IMR-90 (cell line): ENCODE results near the gene CD9. TPM values are rescaled to one million over a fixed set of nuclear protein-coding genes. Genes with fewer than 3 reads are reported as not detected.

Experiments used
- ATAC-seq: fragments of 200-7000 bp; cut with Tn5 transposase; 2 replicates; pipeline ENCODE4 v1.9.1; 2020; ENCODE audit warnings: low read depth, mild to moderate bottlenecking, moderate library complexity
- BruUV-seq: library from RNA; stranded (reverse); fragments of 400-500 nt; replicated peaks from 2 replicates; lab custom pipeline; 2021; lab: Mats Ljungman, UMichigan
- CTCF ChIA-PET: fragments of 300-600 bp; formaldehyde crosslinking; extraction: SDS; loops from one replicate; lab custom pipeline; 2021; ENCODE audit warnings: antibody characterized with exemption; lab: Yijun Ruan, JAX
- POLR2A ChIA-PET: fragments of 300-600 bp; sonication (Branson Sonifier 250); formaldehyde crosslinking; loops from one replicate; lab custom pipeline; 2022; ENCODE audit warnings: antibody characterized with exemption; ENCODE audit not compliant: unreplicated experiment; lab: Charles Lee
- DNase-seq: peaks from one replicate; pipeline ENCODE4 v3.0.0; 2013
- H2AFZ ChIP-seq: replicated peaks from 2 replicates; pipeline ENCODE3; 2013; ENCODE audit warnings: low read length, mild to moderate bottlenecking; ENCODE audit not compliant: poor library complexity
- H2AK5ac ChIP-seq: 2 replicates; pipeline ENCODE4 v1.6.1; 2013; ENCODE audit warnings: low read depth, low read length, inconsistent platforms
- H2AK9ac ChIP-seq: replicated peaks from 2 replicates; pipeline ENCODE3; 2013; ENCODE audit warnings: mild to moderate bottlenecking, low read depth, low read length, moderate library complexity; ENCODE audit not compliant: poor library complexity
- H2BK120ac ChIP-seq: 2 replicates; pipeline ENCODE4 v1.6.1; 2013; ENCODE audit warnings: low read depth, low read length, inconsistent platforms
- H2BK15ac ChIP-seq: 3 replicates; pipeline ENCODE4 v1.6.1; 2013; ENCODE audit warnings: low read depth, low read length, inconsistent platforms
- H2BK20ac ChIP-seq: 2 replicates; pipeline ENCODE4 v1.6.1; 2013; ENCODE audit warnings: low read depth, mild to moderate bottlenecking, inconsistent platforms, low read length, moderate library complexity
- H2BK5ac ChIP-seq: 2 replicates; pipeline ENCODE4 v1.6.1; 2013; ENCODE audit warnings: mild to moderate bottlenecking, low read depth, low read length, inconsistent platforms; ENCODE audit not compliant: poor library complexity, severe bottlenecking
- H3K14ac ChIP-seq: replicated peaks from 2 replicates; pipeline ENCODE4 v1.6.1; 2013; ENCODE audit warnings: low read depth, low read length, inconsistent platforms
- H3K18ac ChIP-seq: 2 replicates; pipeline ENCODE4 v1.6.1; 2013; ENCODE audit warnings: low read depth, low read length, control low read depth
- H3K23ac ChIP-seq: 2 replicates; pipeline ENCODE4 v1.6.1; 2013; ENCODE audit warnings: low read depth, low read length, inconsistent platforms
- H3K27ac ChIP-seq: 2 replicates; pipeline ENCODE4 v1.5.1; 2013; ENCODE audit warnings: mild to moderate bottlenecking, control low read depth, low read length; ENCODE audit not compliant: insufficient read depth
- H3K27me3 ChIP-seq: 2 replicates; pipeline ENCODE4 v1.6.1; 2013; ENCODE audit warnings: low read length; ENCODE audit not compliant: control insufficient read depth, insufficient read depth
- H3K36me3 ChIP-seq: 2 replicates; pipeline ENCODE4 v1.6.1; 2013; ENCODE audit warnings: low read length, mixed read lengths; ENCODE audit not compliant: control insufficient read depth, insufficient read depth
- H3K4ac ChIP-seq: 2 replicates; pipeline ENCODE4 v1.6.1; 2013; ENCODE audit warnings: low read depth, low read length, inconsistent platforms
- H3K4me1 ChIP-seq: 2 replicates; pipeline ENCODE4 v1.6.1; 2013; ENCODE audit warnings: low read length, mixed read lengths; ENCODE audit not compliant: control insufficient read depth, insufficient read depth
- H3K4me2 ChIP-seq: 2 replicates; pipeline ENCODE4 v1.6.1; 2013; ENCODE audit warnings: low read depth, mild to moderate bottlenecking, control low read depth, low read length, moderate library complexity
- H3K4me3 ChIP-seq: 2 replicates; pipeline ENCODE4 v1.5.1; 2013; ENCODE audit warnings: low read depth, mild to moderate bottlenecking, control low read depth, low read length, moderate library complexity; ENCODE audit not compliant: insufficient read depth
- H3K56ac ChIP-seq: 2 replicates; pipeline ENCODE4 v1.6.1; 2013; ENCODE audit warnings: low read length, inconsistent platforms; ENCODE audit not compliant: insufficient read depth; ENCODE audit errors: extremely low read depth
- H3K79me1 ChIP-seq, 2 experiments: 2 replicates each; pipeline ENCODE4 v1.6.1; 2013; ENCODE audit warnings: low read length in 2 of 2, inconsistent platforms in 1 of 2, low read depth in 1 of 2
- H3K9ac ChIP-seq: 2 replicates; pipeline ENCODE4 v1.6.1; 2013; ENCODE audit warnings: low read depth, low read length, control low read depth
- H3K9me1 ChIP-seq: 2 replicates; pipeline ENCODE4 v1.6.1; 2013; ENCODE audit warnings: low read length, inconsistent platforms; ENCODE audit not compliant: insufficient read depth
- H3K9me3 ChIP-seq: 2 replicates; pipeline ENCODE4 v1.6.1; 2013; ENCODE audit warnings: low read length; ENCODE audit not compliant: control insufficient read depth, insufficient read depth
- H4K20me1 ChIP-seq: 2 replicates; pipeline ENCODE4 v1.6.1; 2013; ENCODE audit warnings: low read length, inconsistent platforms; ENCODE audit not compliant: insufficient read depth
- H4K5ac ChIP-seq: 2 replicates; pipeline ENCODE4 v1.6.1; 2013; ENCODE audit warnings: mild to moderate bottlenecking, low read depth, low read length, control low read depth
- H4K8ac ChIP-seq, 2 experiments: 2 replicates each; pipeline ENCODE4 v1.6.1; 2013; ENCODE audit warnings: low read depth in 2 of 2, low read length in 2 of 2, control low read depth in 1 of 2, inconsistent platforms in 1 of 2
- H4K91ac ChIP-seq: 2 replicates; pipeline ENCODE4 v1.6.1; 2013; ENCODE audit warnings: low read depth, low read length, inconsistent platforms; ENCODE audit not compliant: insufficient read depth
- BHLHE40 ChIP-seq: fragments of 150-350 bp; IDR thresholded peaks from 2 replicates; pipeline ENCODE4 v1.6.1; 2016; ENCODE audit warnings: mild to moderate bottlenecking, low read depth, low read length
- CEBPB ChIP-seq: IDR thresholded peaks from 2 replicates; pipeline ENCODE4 v1.6.1; 2012; ENCODE audit warnings: low read depth, low read length, improper control_type of control experiment
- CHD1 ChIP-seq: IDR thresholded peaks from 2 replicates; pipeline ENCODE4 v1.6.1; 2012; ENCODE audit warnings: low read depth, low read length, improper control_type of control experiment
- FOS ChIP-seq: fragments of 150-350 bp; IDR thresholded peaks from 2 replicates; pipeline ENCODE4 v1.6.1; 2016; ENCODE audit warnings: low read depth, low read length
- MAFK ChIP-seq: IDR thresholded peaks from 2 replicates; pipeline ENCODE4 v1.6.1; 2012; ENCODE audit warnings: low read depth, low read length, improper control_type of control experiment
- MAZ ChIP-seq: IDR thresholded peaks from 2 replicates; pipeline ENCODE4 v1.6.1; 2012; ENCODE audit warnings: low read depth, mild to moderate bottlenecking, low read length, improper control_type of control experiment, moderate library complexity, borderline replicate concordance
- MXI1 ChIP-seq: IDR thresholded peaks from 2 replicates; pipeline ENCODE4 v1.6.1; 2012; ENCODE audit warnings: low read depth, mild to moderate bottlenecking, low read length, moderate library complexity, borderline replicate concordance
- NFE2L2 ChIP-seq: fragments of 150-350 bp; IDR thresholded peaks from 2 replicates; pipeline ENCODE4 v1.6.1; 2016; ENCODE audit warnings: low read depth, mild to moderate bottlenecking, low read length
- RAD21 ChIP-seq: IDR thresholded peaks from 2 replicates; pipeline ENCODE4 v1.6.1; 2012; ENCODE audit warnings: low read length, improper control_type of control experiment
- RCOR1 ChIP-seq: IDR thresholded peaks from 2 replicates; pipeline ENCODE4 v1.6.1; 2012; ENCODE audit warnings: mild to moderate bottlenecking, low read length, improper control_type of control experiment; ENCODE audit not compliant: insufficient replicate concordance
- RFX5 ChIP-seq: IDR thresholded peaks from 2 replicates; pipeline ENCODE4 v1.8.0; 2012; ENCODE audit warnings: low read depth, mild to moderate bottlenecking, low read length, moderate library complexity
- WGBS, 2 experiments: methylation state at CpG; one replicate each; pipeline versions ENCODE4 v1.1.5 to v1.1.7; 2013; ENCODE audit warnings: missing lambda C conversion rate in 2 of 2; ENCODE audit not compliant: insufficient read length in 1 of 2; ENCODE audit errors: extremely low coverage in 2 of 2; 5-methylcytosine and 5-hydroxymethylcytosine counted together
- dilution Hi-C: fragments of 300-500 bp; cut with HindIII; formaldehyde crosslinking; loops from one replicate; pipeline ENCODE4 v1.14.3; 2018; ENCODE audit warnings: low sequenced_read_pairs; ENCODE audit not compliant: unreplicated experiment
- in situ Hi-C: fragments of 300-500 bp; cut with MboI; formaldehyde crosslinking; loops from 3 replicates; pipeline ENCODE4 v1.14.3; 2019; ENCODE audit warnings: low sequenced_read_pairs, inconsistent platforms, mixed read lengths
- intact Hi-C: fragments of 100-400 bp; cut with micrococcal nuclease; formaldehyde crosslinking; loops from 2 replicates; pipeline ENCODE4 v1.10.0; 2022
- polyA plus RNA-seq, 3 experiments: library from polyadenylated mRNA; depleted of rRNA; stranded (reverse); fragments of >200 nt; gene quantifications; 2 replicates each; pipeline ENCODE4 v1.2.3, GENCODE V29; 2012; ENCODE audit warnings: low replicate concordance in 1 of 3
- total RNA-seq: library from RNA; depleted of rRNA; stranded (reverse); fragments of >200 nt; gene quantifications from 2 replicates; pipeline ENCODE4 v1.2.3, GENCODE V29; 2012
- TF ChIP-seq, protein P1 (sequence below): fragments of 150-350 bp; IDR thresholded peaks from 2 replicates; pipeline ENCODE4 v1.6.1; 2017; ENCODE audit warnings: mild to moderate bottlenecking, antibody characterized with exemption, low read length, low read depth
- TF ChIP-seq, protein P2 (sequence below): fragments of 150-350 bp; IDR thresholded peaks from 2 replicates; pipeline ENCODE4 v1.6.1; 2016; ENCODE audit warnings: low read depth, mild to moderate bottlenecking, low read length, moderate library complexity, borderline replicate concordance

CD9 gene
- total and polyA plus RNA-seq, 2 of the 4 experiments (the other 2 are of a cell fraction) = 48.8 to 70.9 TPM

DNA sequence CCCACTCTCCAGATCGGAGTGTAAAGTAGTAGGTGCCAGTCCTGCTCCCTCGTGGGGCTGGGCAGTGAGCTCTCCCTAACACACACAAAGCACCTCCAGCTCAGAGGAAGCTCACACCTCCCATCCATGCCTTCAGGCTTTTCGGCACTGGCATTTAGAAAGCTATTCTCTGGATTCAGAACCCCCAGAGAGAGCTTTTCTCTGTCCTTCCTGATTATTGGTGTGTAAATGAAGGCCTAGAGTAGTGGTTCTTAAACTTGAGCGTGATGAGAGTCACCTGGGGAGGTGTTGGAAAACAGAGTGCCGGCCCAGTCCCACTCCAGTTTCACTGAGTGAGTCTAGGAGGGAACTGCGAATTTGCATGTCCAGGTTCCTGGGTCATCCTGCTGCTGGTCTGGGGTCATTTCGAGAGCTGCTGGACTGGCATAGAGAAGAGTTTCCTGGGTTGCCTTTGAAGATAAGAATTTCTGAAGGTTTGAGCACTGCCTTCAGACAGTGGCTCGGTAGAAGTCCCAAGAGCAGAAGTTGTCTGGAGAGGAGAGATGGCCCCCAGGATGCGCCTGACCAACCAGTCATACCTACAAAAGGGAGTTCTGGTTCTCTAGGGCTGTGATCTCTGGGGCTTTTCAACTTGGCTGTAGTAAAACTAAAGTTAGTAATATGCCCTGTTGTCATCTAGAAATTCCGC, 15.1 kb downstream of the CD9 start:
- no peak overlapping the region for H4K8ac ChIP-seq
- H4K5ac ChIP-seq = no peak overlapping the region
- H2BK20ac ChIP-seq = peak overlapping the region; percentile 10; the same call in 1 of the 2 replicates
- peak overlapping the region; percentile 20; the same call in 1 of the 2 replicates for H4K91ac ChIP-seq
- peak overlapping the region; percentile 27; the same call in 1 of the 2 replicates for H3K4ac ChIP-seq
- H3K9me3 ChIP-seq = no peaks in the 10 kb centered on the region
- H2AFZ ChIP-seq = no peak overlapping the region
- intact Hi-C loops = no loop called here
- H3K4me2 ChIP-seq = no peak overlapping the region
- H3K9me1 ChIP-seq = peaks cover 27% of the 10 kb centered on the region
- peaks cover 14% of the 10 kb centered on the region; the same call in 1 of the 2 replicates for H4K20me1 ChIP-seq
- H2AK5ac ChIP-seq = no peak overlapping the region; the same call in none of the 2 replicates
- no peak for DNase-seq
- H3K9ac ChIP-seq = no peak overlapping the region
- POLR2A ChIA-PET = interaction anchor here (0.5 kb wide), 1 partner anchor 474 kb away, joined by 6 read pairs; the partner anchor contains the start of gene ZNF384
- dilution Hi-C loops = no loop called here
- H3K27ac ChIP-seq = no peak overlapping the region
- H3K23ac ChIP-seq = 0 out of 2 replicates have a peak overlapping the region, but pooled peaks have one; percentile 14
- no peak overlapping the region for H3K4me3 ChIP-seq
- H3K4me1 ChIP-seq = peaks cover 24% of the 10 kb centered on the region
- H2BK120ac ChIP-seq = peak overlapping the region; percentile 33; the same call in 1 of the 2 replicates
- TF ChIP-seq, protein P1, sequence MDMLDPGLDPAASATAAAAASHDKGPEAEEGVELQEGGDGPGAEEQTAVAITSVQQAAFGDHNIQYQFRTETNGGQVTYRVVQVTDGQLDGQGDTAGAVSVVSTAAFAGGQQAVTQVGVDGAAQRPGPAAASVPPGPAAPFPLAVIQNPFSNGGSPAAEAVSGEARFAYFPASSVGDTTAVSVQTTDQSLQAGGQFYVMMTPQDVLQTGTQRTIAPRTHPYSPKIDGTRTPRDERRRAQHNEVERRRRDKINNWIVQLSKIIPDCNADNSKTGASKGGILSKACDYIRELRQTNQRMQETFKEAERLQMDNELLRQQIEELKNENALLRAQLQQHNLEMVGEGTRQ = no peak
- TF ChIP-seq MAFK = no peak
- TF ChIP-seq MXI1 = no peak
- TF ChIP-seq RAD21 = no peak
- TF ChIP-seq BHLHE40 = no peak
- no peak for TF ChIP-seq CHD1
- TF ChIP-seq, protein P2, sequence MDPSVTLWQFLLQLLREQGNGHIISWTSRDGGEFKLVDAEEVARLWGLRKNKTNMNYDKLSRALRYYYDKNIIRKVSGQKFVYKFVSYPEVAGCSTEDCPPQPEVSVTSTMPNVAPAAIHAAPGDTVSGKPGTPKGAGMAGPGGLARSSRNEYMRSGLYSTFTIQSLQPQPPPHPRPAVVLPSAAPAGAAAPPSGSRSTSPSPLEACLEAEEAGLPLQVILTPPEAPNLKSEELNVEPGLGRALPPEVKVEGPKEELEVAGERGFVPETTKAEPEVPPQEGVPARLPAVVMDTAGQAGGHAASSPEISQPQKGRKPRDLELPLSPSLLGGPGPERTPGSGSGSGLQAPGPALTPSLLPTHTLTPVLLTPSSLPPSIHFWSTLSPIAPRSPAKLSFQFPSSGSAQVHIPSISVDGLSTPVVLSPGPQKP = no peak
- TF ChIP-seq NFE2L2 = no peak
- TF ChIP-seq FOS = no peak
- no peak for TF ChIP-seq CEBPB
- TF ChIP-seq RFX5 = no peak
- TF ChIP-seq MAZ = no peak
- no peak for TF ChIP-seq RCOR1
- no peak overlapping the region for H3K18ac ChIP-seq
- peak overlapping the region; percentile 2 for H2AK9ac ChIP-seq
- H3K56ac ChIP-seq = no peak overlapping the region; the same call in 1 of the 2 replicates
- CTCF ChIA-PET = interaction anchor here (1.2 kb wide), 1 partner anchor 13 kb away, joined by 4 read pairs; no protein-coding TSS in a partner anchor
- in situ Hi-C loops = no loop called here
- no peak for ATAC-seq
- H3K36me3 ChIP-seq = no peaks in the 10 kb centered on the region
- H2BK15ac ChIP-seq = no peak overlapping the region
- no TSS peak for BruUV-seq
- no peak overlapping the region for H2BK5ac ChIP-seq
- 100% methylated on average over 2 of the region's 10 CpGs; no CpG with 5 or more reads in 1 of the 2 experiments for WGBS, 2 experiments
- peaks cover 9 to 70% of the 10 kb centered on the region in 2 experiments for H3K79me1 ChIP-seq
- no peaks in the 10 kb centered on the region for H3K27me3 ChIP-seq
- 0 out of 2 replicates have a peak overlapping the region, but pooled peaks have one; percentile 10 for H3K14ac ChIP-seq
